Measurements from ENCODE around the gene PPP2R2D. TPM values are rescaled to one million over a fixed set of nuclear protein-coding genes. Genes with fewer than 3 reads are reported as not detected.
A peak's percentile ranks its signal among the peaks of the same experiment; 100 is the strongest.
"Not testable (repeated sequence)": the region's sequence is repeated elsewhere in the genome, so short reads cannot be mapped to it uniquely, and the experiment has no call there.

Gene PPP2R2D
- total and polyA plus RNA-seq, 4 donors: 41.4 to 55.9 (median 53.1) TPM

GRCh38 chr10:131911451-131911850 lies 10.6 kb downstream of the PPP2R2D start:
- H3K4me1 ChIP-seq (ENCODE audit: control insufficient read depth, insufficient read depth, low read length): no peaks in the 10 kb centered on the region

GRCh38 chr10:131912620-131913019 lies 11.8 kb downstream of the PPP2R2D start:
- DNase-seq (ENCODE audit: low read depth in 4 of 6, low spot score in 6 of 6): no peak
- H3K4me1 ChIP-seq (ENCODE audit: control insufficient read depth, insufficient read depth, low read length): no peaks in the 10 kb centered on the region
- H3K4me3 ChIP-seq (ENCODE audit: low read depth, low read length): no peak overlapping the region
- H3K9me3 ChIP-seq (ENCODE audit: control insufficient read depth, insufficient read depth, low read length): no peaks in the 10 kb centered on the region
- no peak overlapping the region for H3K27ac ChIP-seq (ENCODE audit: low read depth, low read length)
- 100% methylated on average over 2 of the region's 3 CpGs for WGBS (ENCODE audit: insufficient coverage)
- H3K27me3 ChIP-seq (ENCODE audit: control insufficient read depth, insufficient read depth, low read length): no peaks in the 10 kb centered on the region
- H3K36me3 ChIP-seq (ENCODE audit: control insufficient read depth, insufficient read depth, low read length): peaks cover 8% of the 10 kb centered on the region

More at GRCh38 chr10:131911451-131911850, 10.6 kb downstream of the PPP2R2D start:
- Histone ChIP-seq H3K36me3 (ENCODE audit: control insufficient read depth, insufficient read depth, low read length) (peaks cover 10% of the 10 kb centered on the region), H3K27me3 (ENCODE audit: control insufficient read depth, insufficient read depth, low read length) (no peaks in the 10 kb centered on the region), H3K27ac (ENCODE audit: low read depth, low read length) (no peak overlapping the region), H3K4me3 (ENCODE audit: low read depth, low read length) (no peak overlapping the region), H3K9me3 (ENCODE audit: control insufficient read depth, insufficient read depth, low read length) (no peaks in the 10 kb centered on the region)
- 75% methylated on average over 9 of the region's 9 CpGs for WGBS (ENCODE audit: insufficient coverage)
- DNase-seq (ENCODE audit: low read depth in 4 of 6, low spot score in 6 of 6): no peak

GRCh38 chr10:131915484-131915883 lies 14.7 kb downstream of the PPP2R2D start:
- no peaks in the 10 kb centered on the region for H3K9me3 ChIP-seq (ENCODE audit: control insufficient read depth, insufficient read depth, low read length)
- no peaks in the 10 kb centered on the region for H3K27me3 ChIP-seq (ENCODE audit: control insufficient read depth, insufficient read depth, low read length)
- no peak for DNase-seq (ENCODE audit: low read depth in 4 of 6, low spot score in 6 of 6)
- no peak overlapping the region for H3K27ac ChIP-seq (ENCODE audit: low read depth, low read length)
- WGBS (ENCODE audit: insufficient coverage): 90% methylated on average over 8 of the region's 11 CpGs
- H3K4me3 ChIP-seq (ENCODE audit: low read depth, low read length): no peak overlapping the region
- no peaks in the 10 kb centered on the region for H3K4me1 ChIP-seq (ENCODE audit: control insufficient read depth, insufficient read depth, low read length)
- peaks cover 3% of the 10 kb centered on the region for H3K36me3 ChIP-seq (ENCODE audit: control insufficient read depth, insufficient read depth, low read length)

DNA sequence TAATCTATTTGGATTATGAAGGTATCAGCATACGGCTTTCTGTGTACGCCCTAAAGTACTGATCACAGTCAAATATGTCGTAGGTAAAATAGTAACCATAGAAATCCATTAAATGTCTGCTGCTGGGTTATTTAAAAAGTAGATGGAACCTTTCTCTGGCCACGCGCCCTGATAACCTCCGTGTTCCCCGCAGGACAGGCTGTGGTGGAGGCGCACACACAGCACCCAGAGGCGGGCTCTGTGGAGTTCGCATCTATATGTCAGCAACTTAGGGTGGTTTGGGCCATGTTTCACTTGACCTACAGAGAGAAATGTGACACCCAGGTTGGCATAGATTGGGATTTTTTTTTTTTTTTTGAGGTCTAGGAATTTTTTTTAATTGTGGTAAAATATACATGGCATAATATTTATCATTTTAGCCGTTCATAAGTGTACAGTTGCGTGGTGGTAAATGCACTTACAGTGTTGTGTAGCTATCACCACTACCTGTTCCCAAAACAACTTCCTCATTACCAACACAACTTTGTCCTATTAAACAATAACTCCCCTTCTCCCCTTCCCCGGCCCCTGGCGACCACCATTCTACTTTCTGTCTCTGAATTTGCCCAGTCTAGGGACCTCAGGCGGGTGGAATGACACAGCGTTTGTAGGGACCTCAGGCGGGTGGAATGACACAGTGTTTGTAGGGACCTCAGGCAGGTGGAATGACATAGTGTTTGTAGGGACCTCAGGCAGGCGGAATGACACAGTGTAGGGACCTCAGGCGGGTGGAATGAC lies 15.4 kb downstream of the PPP2R2D start:
- Histone ChIP-seq H3K27ac (ENCODE audit: low read depth, low read length) (no peak overlapping the region), H3K9me3 (ENCODE audit: control insufficient read depth, insufficient read depth, low read length) (no peaks in the 10 kb centered on the region), H3K4me3 (ENCODE audit: low read depth, low read length) (no peak overlapping the region), H3K27me3 (ENCODE audit: control insufficient read depth, insufficient read depth, low read length) (no peaks in the 10 kb centered on the region), H3K36me3 (ENCODE audit: control insufficient read depth, insufficient read depth, low read length) (peaks cover 3% of the 10 kb centered on the region), H3K4me1 (ENCODE audit: control insufficient read depth, insufficient read depth, low read length) (peaks cover 6% of the 10 kb centered on the region)
- DNase-seq (ENCODE audit: low read depth in 4 of 6, low spot score in 6 of 6): no peak
- WGBS (ENCODE audit: insufficient coverage): 97% methylated on average over 12 of the region's 19 CpGs

- 97% methylated on average over 7 of the region's 11 CpGs for WGBS (ENCODE audit: insufficient coverage)
- H3K27me3 ChIP-seq (ENCODE audit: control insufficient read depth, insufficient read depth, low read length); DNase-seq (ENCODE audit: low read depth in 4 of 6, low spot score in 6 of 6); H3K36me3 ChIP-seq (ENCODE audit: control insufficient read depth, insufficient read depth, low read length); H3K9me3 ChIP-seq (ENCODE audit: control insufficient read depth, insufficient read depth, low read length); H3K4me3 ChIP-seq (ENCODE audit: low read depth, low read length); H3K27ac ChIP-seq (ENCODE audit: low read depth, low read length); H3K4me1 ChIP-seq (ENCODE audit: control insufficient read depth, insufficient read depth, low read length): not testable (repeated sequence)
These were observed 16.0 kb downstream of the PPP2R2D start for GRCh38 chr10:131916767-131917160.

- H3K36me3 ChIP-seq (ENCODE audit: control insufficient read depth, insufficient read depth, low read length); H3K9me3 ChIP-seq (ENCODE audit: control insufficient read depth, insufficient read depth, low read length); H3K4me3 ChIP-seq (ENCODE audit: low read depth, low read length); DNase-seq (ENCODE audit: low read depth in 4 of 6, low spot score in 6 of 6); H3K27me3 ChIP-seq (ENCODE audit: control insufficient read depth, insufficient read depth, low read length); H3K27ac ChIP-seq (ENCODE audit: low read depth, low read length): not testable (repeated sequence)
- 98% methylated on average over 6 of the region's 11 CpGs for whole genome bisulfite sequencing (ENCODE audit: insufficient coverage)
- H3K4me1 ChIP-seq (ENCODE audit: control insufficient read depth, insufficient read depth, low read length): peaks cover 13% of the 10 kb centered on the region
These were observed 16.7 kb downstream of the PPP2R2D start for GRCh38 chr10:131917496-131917895.

- WGBS (ENCODE audit: insufficient coverage): 95% methylated on average over 14 of the region's 14 CpGs
- H3K9me3 ChIP-seq (ENCODE audit: control insufficient read depth, insufficient read depth, low read length); H3K4me3 ChIP-seq (ENCODE audit: low read depth, low read length); H3K36me3 ChIP-seq (ENCODE audit: control insufficient read depth, insufficient read depth, low read length); H3K27ac ChIP-seq (ENCODE audit: low read depth, low read length); H3K27me3 ChIP-seq (ENCODE audit: control insufficient read depth, insufficient read depth, low read length); DNase-seq (ENCODE audit: low read depth in 4 of 6, low spot score in 6 of 6): not testable (repeated sequence)
- peaks cover 17% of the 10 kb centered on the region for H3K4me1 ChIP-seq (ENCODE audit: control insufficient read depth, insufficient read depth, low read length)
These were observed 18.7 kb downstream of the PPP2R2D start for GRCh38 chr10:131919461-131919860.

GRCh38 chr10:131920151-131920550 lies 19.3 kb downstream of the PPP2R2D start:
- WGBS (ENCODE audit: insufficient coverage): 96% methylated on average over 7 of the region's 11 CpGs
- H3K9me3 ChIP-seq (ENCODE audit: control insufficient read depth, insufficient read depth, low read length): peaks cover 2% of the 10 kb centered on the region
- H3K4me1 ChIP-seq (ENCODE audit: control insufficient read depth, insufficient read depth, low read length): peaks cover 17% of the 10 kb centered on the region
- H3K4me3 ChIP-seq (ENCODE audit: low read depth, low read length): no peak overlapping the region
- no peaks in the 10 kb centered on the region for H3K27me3 ChIP-seq (ENCODE audit: control insufficient read depth, insufficient read depth, low read length)
- no peaks in the 10 kb centered on the region for H3K36me3 ChIP-seq (ENCODE audit: control insufficient read depth, insufficient read depth, low read length)
- DNase-seq (ENCODE audit: low read depth in 4 of 6, low spot score in 6 of 6): no peak
- no peak overlapping the region for H3K27ac ChIP-seq (ENCODE audit: low read depth, low read length)

DNA sequence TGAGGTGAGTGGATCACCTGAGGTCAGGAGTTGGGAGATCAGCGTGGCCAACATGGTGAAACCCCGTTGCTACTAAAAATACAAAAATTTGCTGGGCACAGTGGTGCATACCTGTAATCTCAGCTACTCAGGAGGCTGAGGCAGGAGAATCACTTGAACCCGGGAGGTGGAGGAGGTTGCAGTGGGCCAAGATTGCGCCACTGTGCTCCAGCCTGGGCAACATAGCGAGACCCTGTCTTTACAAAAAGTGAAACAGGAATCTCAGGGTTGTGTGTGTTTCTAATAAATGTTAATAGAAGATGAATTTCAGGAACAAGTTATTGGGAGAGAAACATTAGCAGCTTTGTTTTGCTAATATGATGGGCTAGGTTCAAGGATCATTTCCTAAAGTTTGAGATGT lies 19.9 kb downstream of the PPP2R2D start:
- H3K4me1 ChIP-seq (ENCODE audit: control insufficient read depth, insufficient read depth, low read length): peaks cover 17% of the 10 kb centered on the region
- H3K27me3 ChIP-seq (ENCODE audit: control insufficient read depth, insufficient read depth, low read length): no peaks in the 10 kb centered on the region
- 94% methylated on average over 5 of the region's 5 CpGs for WGBS (ENCODE audit: insufficient coverage)
- H3K4me3 ChIP-seq (ENCODE audit: low read depth, low read length): no peak overlapping the region
- no peaks in the 10 kb centered on the region for H3K36me3 ChIP-seq (ENCODE audit: control insufficient read depth, insufficient read depth, low read length)
- no peak for DNase-seq (ENCODE audit: low read depth in 4 of 6, low spot score in 6 of 6)
- peaks cover 6% of the 10 kb centered on the region for H3K9me3 ChIP-seq (ENCODE audit: control insufficient read depth, insufficient read depth, low read length)
- H3K27ac ChIP-seq (ENCODE audit: low read depth, low read length): no peak overlapping the region

DNA sequence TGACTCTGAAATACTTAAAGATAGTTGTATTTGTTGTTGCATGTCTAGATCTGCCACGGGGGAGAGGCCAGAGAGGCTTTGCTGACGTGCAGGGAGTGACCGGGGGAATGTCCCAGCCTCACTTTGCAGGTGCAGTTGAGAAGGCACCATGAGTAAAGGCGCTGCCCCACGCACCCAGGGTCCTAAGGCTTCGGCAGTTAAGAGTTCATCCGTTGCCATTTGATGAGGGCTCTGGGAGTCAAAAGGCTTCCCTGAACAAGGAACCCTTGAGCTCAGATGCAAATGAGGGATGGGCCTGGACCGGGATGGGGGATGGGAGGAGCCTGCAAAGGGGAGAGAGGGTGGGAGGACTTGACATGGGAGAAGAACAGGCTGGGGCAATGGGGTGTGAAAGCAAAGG lies 20.4 kb downstream of the PPP2R2D start:
- H3K4me3 ChIP-seq (ENCODE audit: low read depth, low read length): no peak overlapping the region
- H3K27me3 ChIP-seq (ENCODE audit: control insufficient read depth, insufficient read depth, low read length): no peaks in the 10 kb centered on the region
- WGBS (ENCODE audit: insufficient coverage): 35% methylated on average over 8 of the region's 8 CpGs
- DNase-seq (ENCODE audit: low read depth in 4 of 6, low spot score in 6 of 6): peak in 1 of 6 donors; percentile 26
- H3K4me1 ChIP-seq (ENCODE audit: control insufficient read depth, insufficient read depth, low read length): peaks cover 17% of the 10 kb centered on the region
- H3K27ac ChIP-seq (ENCODE audit: low read depth, low read length): no peak overlapping the region
- no peaks in the 10 kb centered on the region for H3K36me3 ChIP-seq (ENCODE audit: control insufficient read depth, insufficient read depth, low read length)
- peaks cover 7% of the 10 kb centered on the region for H3K9me3 ChIP-seq (ENCODE audit: control insufficient read depth, insufficient read depth, low read length)
